HEK293T (cell line): Measurements from ENCODE around the gene ADGRD1.
"Not testable (repeated sequence)": the region's sequence is repeated elsewhere in the genome, so short reads cannot be mapped to it uniquely, and the experiment has no call there.

ENCODE experiments used
- BHLHE40 ChIP-seq: fragments of 450-650 bp; IDR thresholded peaks from 2 replicates; pipeline ENCODE4 v1.6.1; 2016; ENCODE audit warnings: mild to moderate bottlenecking, moderate library complexity, borderline replicate concordance
- FOXA1 ChIP-seq: fragments of 450-650 bp; IDR thresholded peaks from 2 replicates; pipeline ENCODE4 v1.6.1; 2016; ENCODE audit warnings: mild to moderate bottlenecking
- SP1 ChIP-seq: fragments of 450-650 bp; IDR thresholded peaks from 2 replicates; pipeline ENCODE4 v1.6.1; 2017

DNA sequence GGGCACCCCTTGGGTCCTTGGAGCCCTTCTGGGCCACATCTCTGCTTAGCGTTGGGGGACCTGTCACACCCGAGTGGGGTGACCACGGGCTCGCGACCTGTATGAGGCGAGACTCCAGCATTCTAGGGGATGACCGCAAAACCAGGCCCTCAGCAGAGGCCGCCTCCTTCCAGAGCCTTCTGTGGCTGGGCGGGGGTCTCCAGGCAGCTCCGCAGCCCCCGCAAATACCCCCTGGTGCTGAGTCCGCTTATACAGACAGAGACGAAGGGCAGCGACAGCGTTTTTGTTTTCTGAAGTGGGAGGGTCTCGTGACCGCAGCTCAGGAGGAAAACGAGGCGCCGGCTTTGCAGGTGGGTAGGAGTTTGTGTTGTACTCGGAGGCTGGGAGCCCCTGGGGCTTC lies 116.4 kb downstream of the ADGRD1 start:
- not testable (repeated sequence) for TF ChIP-seq SP1, FOXA1, BHLHE40
